Measurements from ENCODE around the gene HOXC5. TPM values are rescaled to one million over a fixed set of nuclear protein-coding genes. Genes with fewer than 3 reads are reported as not detected.

The HOXC5 gene
- total and polyA plus RNA-seq, 4 donors = not detected

DNA sequence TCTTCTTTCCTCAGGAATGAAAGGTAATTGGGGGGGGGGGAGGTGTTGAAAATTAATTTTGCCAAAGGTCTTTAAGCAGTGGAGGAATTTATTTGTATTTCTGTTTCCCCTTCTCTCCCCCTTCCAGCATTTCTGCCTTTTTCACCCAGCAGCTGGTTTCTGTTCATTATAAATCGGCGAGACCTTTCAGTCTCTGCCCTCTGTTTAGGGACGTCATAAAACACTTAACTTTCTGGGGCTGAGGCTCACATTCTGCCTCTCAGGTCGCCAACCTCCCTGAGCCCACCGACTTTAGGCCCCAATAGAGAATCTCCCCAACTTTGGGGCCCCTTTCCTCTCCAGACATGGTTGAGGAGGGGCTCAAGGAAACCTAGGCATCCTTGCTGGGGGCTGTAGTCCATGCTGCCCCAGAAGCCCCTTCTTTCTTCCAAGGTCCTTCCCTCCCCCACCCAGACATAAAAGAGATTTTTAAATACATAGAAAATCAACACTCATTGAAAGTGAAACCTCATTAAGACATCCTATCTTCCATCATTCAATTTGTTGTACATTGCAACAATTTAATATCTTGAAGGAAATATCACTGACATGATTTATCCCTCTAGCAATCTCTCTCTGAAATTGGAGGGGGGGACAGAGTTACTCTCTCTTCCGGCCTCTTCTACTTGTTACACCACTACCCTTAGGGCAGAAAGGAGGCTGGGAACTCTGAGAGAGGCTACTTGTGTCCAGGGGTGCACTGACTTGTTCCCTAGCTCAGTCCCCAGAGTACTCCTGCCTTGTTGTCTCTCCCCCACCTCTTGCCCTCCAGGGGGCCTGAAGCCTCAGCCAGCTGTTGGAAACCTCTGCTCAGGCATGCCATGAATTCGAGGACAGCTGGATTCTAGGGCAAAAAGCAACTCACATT, 7.1 kb upstream of the HOXC5 start (continued):
- TF ChIP-seq, protein P1, sequence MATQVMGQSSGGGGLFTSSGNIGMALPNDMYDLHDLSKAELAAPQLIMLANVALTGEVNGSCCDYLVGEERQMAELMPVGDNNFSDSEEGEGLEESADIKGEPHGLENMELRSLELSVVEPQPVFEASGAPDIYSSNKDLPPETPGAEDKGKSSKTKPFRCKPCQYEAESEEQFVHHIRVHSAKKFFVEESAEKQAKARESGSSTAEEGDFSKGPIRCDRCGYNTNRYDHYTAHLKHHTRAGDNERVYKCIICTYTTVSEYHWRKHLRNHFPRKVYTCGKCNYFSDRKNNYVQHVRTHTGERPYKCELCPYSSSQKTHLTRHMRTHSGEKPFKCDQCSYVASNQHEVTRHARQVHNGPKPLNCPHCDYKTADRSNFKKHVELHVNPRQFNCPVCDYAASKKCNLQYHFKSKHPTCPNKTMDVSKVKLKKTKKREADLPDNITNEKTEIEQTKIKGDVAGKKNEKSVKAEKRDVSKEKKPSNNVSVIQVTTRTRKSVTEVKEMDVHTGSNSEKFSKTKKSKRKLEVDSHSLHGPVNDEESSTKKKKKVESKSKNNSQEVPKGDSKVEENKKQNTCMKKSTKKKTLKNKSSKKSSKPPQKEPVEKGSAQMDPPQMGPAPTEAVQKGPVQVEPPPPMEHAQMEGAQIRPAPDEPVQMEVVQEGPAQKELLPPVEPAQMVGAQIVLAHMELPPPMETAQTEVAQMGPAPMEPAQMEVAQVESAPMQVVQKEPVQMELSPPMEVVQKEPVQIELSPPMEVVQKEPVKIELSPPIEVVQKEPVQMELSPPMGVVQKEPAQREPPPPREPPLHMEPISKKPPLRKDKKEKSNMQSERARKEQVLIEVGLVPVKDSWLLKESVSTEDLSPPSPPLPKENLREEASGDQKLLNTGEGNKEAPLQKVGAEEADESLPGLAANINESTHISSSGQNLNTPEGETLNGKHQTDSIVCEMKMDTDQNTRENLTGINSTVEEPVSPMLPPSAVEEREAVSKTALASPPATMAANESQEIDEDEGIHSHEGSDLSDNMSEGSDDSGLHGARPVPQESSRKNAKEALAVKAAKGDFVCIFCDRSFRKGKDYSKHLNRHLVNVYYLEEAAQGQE (IDR thresholded peaks at IDR 0.05) = no peak
- no peak for TF ChIP-seq YY1 (IDR thresholded peaks at IDR 0.05)
- TF ChIP-seq FOXA2 (IDR thresholded peaks at IDR 0.05) = no peak
- no peak for TF ChIP-seq SP1 (IDR thresholded peaks at IDR 0.05)
- no peak for TF ChIP-seq GABPA (IDR thresholded peaks at IDR 0.05 in 1 of 2, conservative IDR thresholded peaks at IDR 0.05 in 1 of 2)
- TF ChIP-seq RXRA (IDR thresholded peaks at IDR 0.05) = no peak
- TF ChIP-seq TAF1 (conservative IDR thresholded peaks at IDR 0.05) = no peak
- no peak for TF ChIP-seq JUND (IDR thresholded peaks at IDR 0.05)

DNA sequence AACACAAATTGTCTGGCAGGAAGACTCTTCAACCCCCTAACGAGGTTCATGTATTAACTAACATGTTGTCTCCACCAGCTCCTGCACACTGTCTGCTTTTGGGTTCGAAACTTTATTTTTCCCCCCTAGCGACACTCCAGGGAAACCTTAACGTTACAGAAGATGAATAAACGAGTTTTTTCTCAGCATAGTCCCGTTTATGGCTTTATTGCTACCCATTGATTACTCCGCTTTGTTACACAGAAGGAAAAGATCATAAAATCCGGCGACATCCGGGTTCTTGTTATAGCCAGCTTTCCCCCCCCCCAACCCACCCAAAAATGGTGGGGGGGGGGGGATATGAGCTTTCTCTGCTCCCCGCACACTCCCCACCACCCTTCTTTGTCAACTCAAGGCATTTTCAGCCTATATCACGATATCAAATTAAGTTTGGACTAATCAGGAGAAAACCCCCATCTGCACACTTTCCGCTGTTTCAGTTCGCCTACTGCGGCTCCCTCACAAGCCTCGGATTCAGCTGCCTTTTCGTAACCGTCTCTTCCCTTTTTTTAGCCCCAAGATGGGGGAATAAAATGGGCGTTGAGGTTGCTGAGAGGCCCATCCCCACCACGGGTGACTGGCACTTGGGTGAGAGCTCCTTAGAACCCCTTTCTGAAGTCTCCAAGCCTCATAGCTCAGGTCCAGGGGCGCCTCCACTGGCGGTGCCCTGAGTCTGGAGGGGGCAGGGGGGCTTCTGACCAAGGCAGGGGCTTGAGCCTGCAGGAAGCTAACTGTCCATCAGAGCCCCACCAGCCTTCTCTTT, 6.0 kb upstream of the HOXC5 start:
- Histone ChIP-seq H3K9me3 (ENCODE audit: control insufficient read depth in 4 of 4, low read length in 3 of 4) (no peaks in the 10 kb centered on the region), H3K4me1 (ENCODE audit: control insufficient read depth in 4 of 4, insufficient read depth in 4 of 4, low read length in 3 of 4) (peaks cover 0 to 12% (median 4%) of the 10 kb centered on the region in 4 donors), H3K27me3 (ENCODE audit: control insufficient read depth in 4 of 4, insufficient read depth in 4 of 4, low read length in 3 of 4) (peaks cover 10 to 37% (median 27%) of the 10 kb centered on the region in 4 donors), H3K36me3 (ENCODE audit: control insufficient read depth in 4 of 4, insufficient read depth in 3 of 4, low read depth in 1 of 4, low read length in 3 of 4) (no peaks in the 10 kb centered on the region), H3K27ac (ENCODE audit: low read depth in 1 of 2, low read length in 2 of 2) (no peak overlapping the region), H3K4me3 (ENCODE audit: low read depth in 1 of 3, low read length in 3 of 3) (no peak overlapping the region), H3K9ac (ENCODE audit: low read depth in 1 of 2, low read length in 2 of 2) (no peak overlapping the region)
- 11% methylated on average over 22 of the region's 22 CpGs for WGBS
- TF ChIP-seq, protein P2, sequence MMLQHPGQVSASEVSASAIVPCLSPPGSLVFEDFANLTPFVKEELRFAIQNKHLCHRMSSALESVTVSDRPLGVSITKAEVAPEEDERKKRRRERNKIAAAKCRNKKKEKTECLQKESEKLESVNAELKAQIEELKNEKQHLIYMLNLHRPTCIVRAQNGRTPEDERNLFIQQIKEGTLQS (IDR thresholded peaks at IDR 0.05) = no peak
- TF ChIP-seq YY1 (IDR thresholded peaks at IDR 0.05) (no peak), NR2F2 (IDR thresholded peaks at IDR 0.05) (no peak)
- DNase-seq (ENCODE audit: low spot score) = no peak

DNA sequence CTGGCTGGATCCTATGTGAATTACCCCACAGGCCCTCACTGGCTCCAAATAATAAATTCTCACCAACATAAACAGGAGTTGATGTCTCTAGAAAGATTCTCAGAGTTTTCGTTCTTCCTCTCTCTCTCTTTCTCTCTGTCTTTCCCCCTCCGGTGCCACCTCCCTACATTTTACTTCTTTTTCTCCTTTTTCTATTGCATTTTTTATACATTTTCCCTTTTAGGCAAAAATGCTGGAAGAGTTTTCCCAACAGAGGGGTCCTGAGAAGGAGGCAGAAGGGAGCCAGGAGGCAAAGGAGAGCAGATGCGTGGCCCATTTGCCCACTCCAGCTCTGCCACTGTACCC, 5.4 kb upstream of the HOXC5 start:
- Histone ChIP-seq H3K9me3 (ENCODE audit: control insufficient read depth in 4 of 4, low read length in 3 of 4) (no peaks in the 10 kb centered on the region), H3K27ac (ENCODE audit: low read depth in 1 of 2, low read length in 2 of 2) (no peak overlapping the region)
- no peak for DNase-seq (ENCODE audit: low spot score)
- TF ChIP-seq, protein P3, sequence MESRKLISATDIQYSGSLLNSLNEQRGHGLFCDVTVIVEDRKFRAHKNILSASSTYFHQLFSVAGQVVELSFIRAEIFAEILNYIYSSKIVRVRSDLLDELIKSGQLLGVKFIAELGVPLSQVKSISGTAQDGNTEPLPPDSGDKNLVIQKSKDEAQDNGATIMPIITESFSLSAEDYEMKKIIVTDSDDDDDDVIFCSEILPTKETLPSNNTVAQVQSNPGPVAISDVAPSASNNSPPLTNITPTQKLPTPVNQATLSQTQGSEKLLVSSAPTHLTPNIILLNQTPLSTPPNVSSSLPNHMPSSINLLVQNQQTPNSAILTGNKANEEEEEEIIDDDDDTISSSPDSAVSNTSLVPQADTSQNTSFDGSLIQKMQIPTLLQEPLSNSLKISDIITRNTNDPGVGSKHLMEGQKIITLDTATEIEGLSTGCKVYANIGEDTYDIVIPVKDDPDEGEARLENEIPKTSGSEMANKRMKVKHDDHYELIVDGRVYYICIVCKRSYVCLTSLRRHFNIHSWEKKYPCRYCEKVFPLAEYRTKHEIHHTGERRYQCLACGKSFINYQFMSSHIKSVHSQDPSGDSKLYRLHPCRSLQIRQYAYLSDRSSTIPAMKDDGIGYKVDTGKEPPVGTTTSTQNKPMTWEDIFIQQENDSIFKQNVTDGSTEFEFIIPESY (IDR thresholded peaks at IDR 0.05) = no peak
- TF ChIP-seq, protein P4, sequence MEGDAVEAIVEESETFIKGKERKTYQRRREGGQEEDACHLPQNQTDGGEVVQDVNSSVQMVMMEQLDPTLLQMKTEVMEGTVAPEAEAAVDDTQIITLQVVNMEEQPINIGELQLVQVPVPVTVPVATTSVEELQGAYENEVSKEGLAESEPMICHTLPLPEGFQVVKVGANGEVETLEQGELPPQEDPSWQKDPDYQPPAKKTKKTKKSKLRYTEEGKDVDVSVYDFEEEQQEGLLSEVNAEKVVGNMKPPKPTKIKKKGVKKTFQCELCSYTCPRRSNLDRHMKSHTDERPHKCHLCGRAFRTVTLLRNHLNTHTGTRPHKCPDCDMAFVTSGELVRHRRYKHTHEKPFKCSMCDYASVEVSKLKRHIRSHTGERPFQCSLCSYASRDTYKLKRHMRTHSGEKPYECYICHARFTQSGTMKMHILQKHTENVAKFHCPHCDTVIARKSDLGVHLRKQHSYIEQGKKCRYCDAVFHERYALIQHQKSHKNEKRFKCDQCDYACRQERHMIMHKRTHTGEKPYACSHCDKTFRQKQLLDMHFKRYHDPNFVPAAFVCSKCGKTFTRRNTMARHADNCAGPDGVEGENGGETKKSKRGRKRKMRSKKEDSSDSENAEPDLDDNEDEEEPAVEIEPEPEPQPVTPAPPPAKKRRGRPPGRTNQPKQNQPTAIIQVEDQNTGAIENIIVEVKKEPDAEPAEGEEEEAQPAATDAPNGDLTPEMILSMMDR (IDR thresholded peaks at IDR 0.05; ENCODE audit: low read depth, low read length, missing input control) = no peak
- no peak for TF ChIP-seq JUND (IDR thresholded peaks at IDR 0.05)
- TF ChIP-seq, protein P2 (IDR thresholded peaks at IDR 0.05) = no peak
- no peak for TF ChIP-seq TAF1 (conservative IDR thresholded peaks at IDR 0.05)
- TF ChIP-seq GABPA (IDR thresholded peaks at IDR 0.05 in 1 of 2, conservative IDR thresholded peaks at IDR 0.05 in 1 of 2) = no peak
- TF ChIP-seq RAD21 (IDR thresholded peaks at IDR 0.05) = no peak
- no peak for TF ChIP-seq FOXA1 (IDR thresholded peaks at IDR 0.05)
- no peak for TF ChIP-seq HNF4A (conservative IDR thresholded peaks at IDR 0.05)
- TF ChIP-seq, protein P5, sequence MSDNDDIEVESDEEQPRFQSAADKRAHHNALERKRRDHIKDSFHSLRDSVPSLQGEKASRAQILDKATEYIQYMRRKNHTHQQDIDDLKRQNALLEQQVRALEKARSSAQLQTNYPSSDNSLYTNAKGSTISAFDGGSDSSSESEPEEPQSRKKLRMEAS (IDR thresholded peaks at IDR 0.05) = no peak
- no peak for TF ChIP-seq HNF4G (IDR thresholded peaks at IDR 0.05)
- no peak for TF ChIP-seq YY1 (IDR thresholded peaks at IDR 0.05)
- no peak for TF ChIP-seq SP1 (IDR thresholded peaks at IDR 0.05)
- no peak for TF ChIP-seq EGR1 (IDR thresholded peaks at IDR 0.05; ENCODE audit: low read depth in 2 of 2)
- TF ChIP-seq FOXA2 (IDR thresholded peaks at IDR 0.05) = no peak

More for the DNA sequence above, 5.4 kb upstream of the HOXC5 start:
- Histone ChIP-seq H3K27me3 (ENCODE audit: control insufficient read depth in 4 of 4, insufficient read depth in 4 of 4, low read length in 3 of 4) (peaks cover 10 to 42% (median 30%) of the 10 kb centered on the region in 4 donors), H3K4me1 (ENCODE audit: control insufficient read depth in 4 of 4, insufficient read depth in 4 of 4, low read length in 3 of 4) (peaks cover 0 to 12% (median 4%) of the 10 kb centered on the region in 4 donors), H3K4me3 (ENCODE audit: low read depth in 1 of 3, low read length in 3 of 3) (no peak overlapping the region), H3K36me3 (ENCODE audit: control insufficient read depth in 4 of 4, insufficient read depth in 3 of 4, low read depth in 1 of 4, low read length in 3 of 4) (no peaks in the 10 kb centered on the region), H3K9ac (ENCODE audit: low read depth in 1 of 2, low read length in 2 of 2) (no peak overlapping the region)
- WGBS = 38% methylated on average over 3 of the region's 3 CpGs

Measured in liver (tissue), 9 donors.